SK-N-SH treated with all-trans-retinoic acid at 6 μM for 48 hours (cell line): ENCODE results near the gene TUBB6.

Experiments
- ARNTL ChIP-seq: fragments of 450-650 bp; formaldehyde crosslinking; IDR thresholded peaks from 2 replicates; pipeline ENCODE4 v1.5.0; 2020; ENCODE audit warnings: low read depth, mild to moderate bottlenecking, moderate library complexity, borderline replicate concordance
- CSDC2 ChIP-seq: fragments of 250-450 bp; sonication (Bioruptor Pico); IDR thresholded peaks from 2 replicates; pipeline ENCODE4 v1.5.0; 2020; ENCODE audit warnings: mild to moderate bottlenecking, moderate library complexity
- GLIS3 ChIP-seq: fragments of 250-450 bp; sonication (Bioruptor Pico); IDR thresholded peaks from 2 replicates; pipeline ENCODE4 v1.5.0; 2020; ENCODE audit warnings: mild to moderate bottlenecking, moderate library complexity
- OSR1 ChIP-seq: fragments of 250-450 bp; sonication (Bioruptor Pico); IDR thresholded peaks from 2 replicates; pipeline ENCODE4 v1.8.0; 2022; ENCODE audit warnings: moderate library complexity, mild to moderate bottlenecking, inconsistent platforms
- RARB ChIP-seq: fragments of 250-450 bp; sonication (Bioruptor Pico); IDR thresholded peaks from 2 replicates; pipeline ENCODE4 v1.8.0; 2021; ENCODE audit warnings: mild to moderate bottlenecking, moderate library complexity
- TCF4 ChIP-seq: fragments of 250-450 bp; sonication (Bioruptor Pico); IDR thresholded peaks from 2 replicates; pipeline ENCODE4 v1.8.0; 2021; ENCODE audit warnings: mild to moderate bottlenecking, moderate library complexity, borderline replicate concordance
- TOX ChIP-seq: fragments of 250-450 bp; sonication (Bioruptor Pico); IDR thresholded peaks from 2 replicates; pipeline ENCODE4 v1.8.0; 2021; ENCODE audit warnings: mild to moderate bottlenecking, moderate library complexity, borderline replicate concordance
- ZFP30 ChIP-seq: fragments of 450-650 bp; formaldehyde crosslinking; IDR thresholded peaks from 2 replicates; pipeline ENCODE4 v1.5.0; 2022; ENCODE audit warnings: mild to moderate bottlenecking, moderate library complexity
- ZNF8 ChIP-seq: fragments of 450-650 bp; formaldehyde crosslinking; IDR thresholded peaks from 2 replicates; pipeline ENCODE4 v1.5.0; 2020; ENCODE audit warnings: mild to moderate bottlenecking, moderate library complexity
- TF ChIP-seq, protein P1 (sequence below): fragments of 250-450 bp; sonication (Bioruptor Pico); IDR thresholded peaks from 2 replicates; pipeline ENCODE4 v1.8.0; 2021; ENCODE audit warnings: low read depth, mild to moderate bottlenecking, moderate library complexity, borderline replicate concordance
- TF ChIP-seq, protein P2 (sequence below): fragments of 250-450 bp; sonication (Bioruptor Pico); IDR thresholded peaks from 2 replicates; pipeline ENCODE4 v1.8.0; 2020; ENCODE audit warnings: mild to moderate bottlenecking, moderate library complexity, borderline replicate concordance
- TF ChIP-seq, protein P3 (sequence below): fragments of 250-450 bp; sonication (Bioruptor Pico); IDR thresholded peaks from 2 replicates; pipeline ENCODE4 v1.5.1; 2021; ENCODE audit warnings: mild to moderate bottlenecking, moderate library complexity
- TF ChIP-seq, protein P4 (sequence below): fragments of 250-450 bp; sonication (Bioruptor Pico); IDR thresholded peaks from 2 replicates; pipeline ENCODE4 v1.5.1; 2020; ENCODE audit warnings: low read depth, mild to moderate bottlenecking, moderate library complexity

DNA sequence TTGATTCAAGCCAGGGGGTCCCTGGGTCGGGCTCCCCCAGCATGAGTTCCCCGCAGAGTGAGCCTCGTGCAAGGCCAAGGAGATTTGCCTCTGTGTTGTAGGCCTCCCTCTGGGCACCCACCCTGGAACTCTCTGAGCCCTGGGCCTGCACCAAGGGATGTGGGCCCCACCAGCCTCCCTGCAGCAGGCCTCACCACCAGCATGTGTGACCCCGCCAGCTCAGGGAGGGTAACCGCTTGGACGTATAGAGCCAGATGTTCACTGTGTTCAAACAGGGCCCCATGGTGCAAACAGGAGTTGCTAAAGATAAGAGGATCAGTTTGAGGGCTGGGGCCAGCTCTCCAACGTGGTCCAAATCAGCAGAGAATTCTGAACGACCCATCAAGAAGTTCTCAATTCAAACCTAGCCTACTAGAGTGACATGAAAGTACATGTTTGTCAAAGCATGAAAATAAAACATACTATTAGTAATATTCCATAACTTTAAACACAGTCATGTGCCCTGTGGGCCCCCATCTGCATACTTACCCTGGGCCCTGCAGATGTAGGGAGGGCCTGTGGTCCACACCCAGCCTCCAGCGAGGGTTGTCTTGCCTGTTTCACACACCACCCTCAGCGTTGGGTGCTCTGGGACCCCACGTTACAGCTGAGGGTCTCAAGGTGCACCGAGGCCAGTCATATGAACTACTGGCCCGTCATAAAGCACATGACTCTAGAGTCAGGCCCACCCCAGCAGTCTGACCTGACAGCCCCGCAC lies 5.5 kb upstream of the TUBB6 start:
- TF ChIP-seq TCF4 (CRISPR knock-in tag) (no peak), RARB (no peak), GLIS3 (CRISPR knock-in tag) (no peak), ZNF8 (no peak), ARNTL (CRISPR knock-in tag) (no peak), CSDC2 (CRISPR knock-in tag) (no peak), ZFP30 (no peak), OSR1 (CRISPR knock-in tag) (no peak), TOX (CRISPR knock-in tag) (no peak)
- TF ChIP-seq, protein P1, sequence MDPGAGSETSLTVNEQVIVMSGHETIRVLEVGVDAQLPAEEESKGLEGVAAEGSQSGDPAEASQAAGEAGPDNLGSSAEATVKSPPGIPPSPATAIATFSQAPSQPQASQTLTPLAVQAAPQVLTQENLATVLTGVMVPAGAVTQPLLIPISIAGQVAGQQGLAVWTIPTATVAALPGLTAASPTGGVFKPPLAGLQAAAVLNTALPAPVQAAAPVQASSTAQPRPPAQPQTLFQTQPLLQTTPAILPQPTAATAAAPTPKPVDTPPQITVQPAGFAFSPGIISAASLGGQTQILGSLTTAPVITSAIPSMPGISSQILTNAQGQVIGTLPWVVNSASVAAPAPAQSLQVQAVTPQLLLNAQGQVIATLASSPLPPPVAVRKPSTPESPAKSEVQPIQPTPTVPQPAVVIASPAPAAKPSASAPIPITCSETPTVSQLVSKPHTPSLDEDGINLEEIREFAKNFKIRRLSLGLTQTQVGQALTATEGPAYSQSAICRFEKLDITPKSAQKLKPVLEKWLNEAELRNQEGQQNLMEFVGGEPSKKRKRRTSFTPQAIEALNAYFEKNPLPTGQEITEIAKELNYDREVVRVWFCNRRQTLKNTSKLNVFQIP (CRISPR knock-in tag): no peak
- TF ChIP-seq, protein P2, sequence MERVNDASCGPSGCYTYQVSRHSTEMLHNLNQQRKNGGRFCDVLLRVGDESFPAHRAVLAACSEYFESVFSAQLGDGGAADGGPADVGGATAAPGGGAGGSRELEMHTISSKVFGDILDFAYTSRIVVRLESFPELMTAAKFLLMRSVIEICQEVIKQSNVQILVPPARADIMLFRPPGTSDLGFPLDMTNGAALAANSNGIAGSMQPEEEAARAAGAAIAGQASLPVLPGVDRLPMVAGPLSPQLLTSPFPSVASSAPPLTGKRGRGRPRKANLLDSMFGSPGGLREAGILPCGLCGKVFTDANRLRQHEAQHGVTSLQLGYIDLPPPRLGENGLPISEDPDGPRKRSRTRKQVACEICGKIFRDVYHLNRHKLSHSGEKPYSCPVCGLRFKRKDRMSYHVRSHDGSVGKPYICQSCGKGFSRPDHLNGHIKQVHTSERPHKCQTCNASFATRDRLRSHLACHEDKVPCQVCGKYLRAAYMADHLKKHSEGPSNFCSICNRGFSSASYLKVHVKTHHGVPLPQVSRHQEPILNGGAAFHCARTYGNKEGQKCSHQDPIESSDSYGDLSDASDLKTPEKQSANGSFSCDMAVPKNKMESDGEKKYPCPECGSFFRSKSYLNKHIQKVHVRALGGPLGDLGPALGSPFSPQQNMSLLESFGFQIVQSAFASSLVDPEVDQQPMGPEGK (CRISPR knock-in tag): no peak
- TF ChIP-seq, protein P3, sequence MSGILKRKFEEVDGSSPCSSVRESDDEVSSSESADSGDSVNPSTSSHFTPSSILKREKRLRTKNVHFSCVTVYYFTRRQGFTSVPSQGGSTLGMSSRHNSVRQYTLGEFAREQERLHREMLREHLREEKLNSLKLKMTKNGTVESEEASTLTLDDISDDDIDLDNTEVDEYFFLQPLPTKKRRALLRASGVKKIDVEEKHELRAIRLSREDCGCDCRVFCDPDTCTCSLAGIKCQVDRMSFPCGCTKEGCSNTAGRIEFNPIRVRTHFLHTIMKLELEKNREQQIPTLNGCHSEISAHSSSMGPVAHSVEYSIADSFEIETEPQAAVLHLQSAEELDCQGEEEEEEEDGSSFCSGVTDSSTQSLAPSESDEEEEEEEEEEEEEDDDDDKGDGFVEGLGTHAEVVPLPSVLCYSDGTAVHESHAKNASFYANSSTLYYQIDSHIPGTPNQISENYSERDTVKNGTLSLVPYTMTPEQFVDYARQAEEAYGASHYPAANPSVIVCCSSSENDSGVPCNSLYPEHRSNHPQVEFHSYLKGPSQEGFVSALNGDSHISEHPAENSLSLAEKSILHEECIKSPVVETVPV (CRISPR knock-in tag): no peak
- TF ChIP-seq, protein P4, sequence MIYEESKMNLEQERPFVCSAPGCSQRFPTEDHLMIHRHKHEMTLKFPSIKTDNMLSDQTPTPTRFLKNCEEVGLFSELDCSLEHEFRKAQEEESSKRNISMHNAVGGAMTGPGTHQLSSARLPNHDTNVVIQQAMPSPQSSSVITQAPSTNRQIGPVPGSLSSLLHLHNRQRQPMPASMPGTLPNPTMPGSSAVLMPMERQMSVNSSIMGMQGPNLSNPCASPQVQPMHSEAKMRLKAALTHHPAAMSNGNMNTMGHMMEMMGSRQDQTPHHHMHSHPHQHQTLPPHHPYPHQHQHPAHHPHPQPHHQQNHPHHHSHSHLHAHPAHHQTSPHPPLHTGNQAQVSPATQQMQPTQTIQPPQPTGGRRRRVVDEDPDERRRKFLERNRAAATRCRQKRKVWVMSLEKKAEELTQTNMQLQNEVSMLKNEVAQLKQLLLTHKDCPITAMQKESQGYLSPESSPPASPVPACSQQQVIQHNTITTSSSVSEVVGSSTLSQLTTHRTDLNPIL (CRISPR knock-in tag): no peak
